Cerebellar cortex (tissue), 1 donor: ENCODE data around the gene C2orf80.
"Not testable (repeated sequence)": the region's sequence is repeated elsewhere in the genome, so short reads cannot be mapped to it uniquely, and the experiment has no call there.

ENCODE experiments used
- DNase-seq: peaks from one replicate; pipeline ENCODE4 v3.0.0-alpha.2; 2015; ENCODE audit warnings: low spot score

C2orf80 gene

DNA sequence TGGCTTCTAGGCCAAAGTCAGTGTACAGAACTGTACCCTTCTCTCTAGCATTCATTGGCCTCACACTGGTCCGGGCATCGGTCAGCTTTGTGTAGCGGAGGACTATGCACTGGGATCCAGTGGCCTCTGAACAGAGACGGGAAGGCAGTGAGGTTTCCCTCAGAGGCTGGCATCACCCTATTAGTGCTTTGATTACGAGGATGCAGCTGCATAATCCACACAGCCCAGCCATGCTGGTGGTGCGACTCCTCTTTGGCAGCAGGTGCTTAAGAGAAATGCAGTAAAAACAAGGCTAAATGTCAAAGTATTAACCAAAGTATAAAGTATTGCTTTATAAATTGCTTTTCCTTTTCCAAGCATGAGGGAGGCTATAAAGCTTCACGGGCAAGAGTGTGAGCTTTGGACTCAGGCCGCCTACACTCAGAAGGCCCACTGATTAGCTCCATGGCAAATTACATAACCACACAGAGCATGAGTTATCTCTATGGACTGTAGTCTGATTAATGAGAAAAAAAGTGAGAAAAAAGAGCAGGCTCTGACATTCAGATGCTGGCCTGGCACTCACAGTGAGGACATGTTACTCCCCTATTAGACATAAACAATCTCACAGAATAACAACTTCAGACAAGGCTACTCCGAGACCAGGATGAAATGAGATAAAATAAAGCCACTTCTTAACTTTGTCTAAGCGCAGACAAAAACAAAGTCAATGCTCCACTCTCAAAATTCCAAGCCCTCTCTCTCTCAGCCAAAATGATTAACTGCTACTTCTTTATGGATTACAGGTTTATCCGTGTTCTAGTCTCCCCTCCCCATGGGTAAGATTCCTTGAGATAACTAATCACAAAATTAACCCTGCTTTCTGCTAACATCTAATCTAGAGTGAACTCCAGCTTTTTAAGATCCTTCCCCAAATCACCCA lies 53.8 kb downstream of the C2orf80 start:
- DNase-seq = no peak

DNA sequence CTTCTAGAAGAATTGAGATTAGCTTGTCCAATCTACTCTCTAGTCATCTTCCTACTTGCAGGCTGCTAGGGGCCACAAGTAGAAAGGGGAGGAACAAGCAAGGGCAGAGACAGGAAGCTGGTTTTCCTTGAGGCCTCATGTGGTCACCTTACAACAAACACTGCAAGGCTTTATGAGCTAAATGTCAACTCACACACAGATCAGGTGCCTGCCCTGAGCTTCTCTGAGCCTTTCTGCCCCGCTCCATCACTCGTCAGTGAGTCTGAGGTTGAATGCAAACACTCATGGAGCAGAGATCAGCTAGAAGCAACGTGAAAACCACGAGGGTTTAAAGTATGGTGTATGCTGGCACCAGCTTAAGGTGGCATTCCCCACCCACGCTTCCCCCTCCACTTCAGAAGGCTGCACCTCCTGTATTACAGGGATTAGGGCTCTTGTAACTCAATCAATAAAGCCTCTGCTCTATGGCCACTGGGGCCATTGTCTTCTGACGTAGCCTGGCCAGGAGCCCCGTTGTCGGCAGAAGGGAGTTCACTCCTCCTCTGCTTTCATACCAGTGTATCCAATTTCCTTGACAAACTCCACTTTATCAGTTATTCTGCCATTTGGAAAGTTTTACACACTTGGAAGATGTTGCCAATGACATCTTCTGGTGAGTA lies 54.8 kb downstream of the C2orf80 start:
- peak; percentile 43 for DNase-seq

DNA sequence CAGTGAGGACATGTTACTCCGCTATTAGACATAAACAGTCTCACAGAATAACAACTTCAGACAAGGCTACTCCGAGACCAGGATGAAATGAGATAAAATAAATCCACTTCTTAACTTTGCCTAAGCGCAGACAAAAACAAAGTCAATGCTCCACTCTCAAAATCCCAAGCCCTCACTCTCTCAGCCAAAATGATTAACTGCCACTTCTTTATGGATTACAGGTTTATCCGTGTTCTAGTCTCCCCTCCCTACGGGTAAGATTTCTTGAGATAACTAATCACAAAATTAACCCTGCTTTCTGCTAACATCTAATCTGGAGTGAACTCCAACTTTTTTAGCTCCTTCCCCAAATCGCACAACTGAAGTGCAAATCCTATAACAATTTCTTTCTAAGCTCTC lies 59.1 kb downstream of the C2orf80 start:
- no peak for DNase-seq

DNA sequence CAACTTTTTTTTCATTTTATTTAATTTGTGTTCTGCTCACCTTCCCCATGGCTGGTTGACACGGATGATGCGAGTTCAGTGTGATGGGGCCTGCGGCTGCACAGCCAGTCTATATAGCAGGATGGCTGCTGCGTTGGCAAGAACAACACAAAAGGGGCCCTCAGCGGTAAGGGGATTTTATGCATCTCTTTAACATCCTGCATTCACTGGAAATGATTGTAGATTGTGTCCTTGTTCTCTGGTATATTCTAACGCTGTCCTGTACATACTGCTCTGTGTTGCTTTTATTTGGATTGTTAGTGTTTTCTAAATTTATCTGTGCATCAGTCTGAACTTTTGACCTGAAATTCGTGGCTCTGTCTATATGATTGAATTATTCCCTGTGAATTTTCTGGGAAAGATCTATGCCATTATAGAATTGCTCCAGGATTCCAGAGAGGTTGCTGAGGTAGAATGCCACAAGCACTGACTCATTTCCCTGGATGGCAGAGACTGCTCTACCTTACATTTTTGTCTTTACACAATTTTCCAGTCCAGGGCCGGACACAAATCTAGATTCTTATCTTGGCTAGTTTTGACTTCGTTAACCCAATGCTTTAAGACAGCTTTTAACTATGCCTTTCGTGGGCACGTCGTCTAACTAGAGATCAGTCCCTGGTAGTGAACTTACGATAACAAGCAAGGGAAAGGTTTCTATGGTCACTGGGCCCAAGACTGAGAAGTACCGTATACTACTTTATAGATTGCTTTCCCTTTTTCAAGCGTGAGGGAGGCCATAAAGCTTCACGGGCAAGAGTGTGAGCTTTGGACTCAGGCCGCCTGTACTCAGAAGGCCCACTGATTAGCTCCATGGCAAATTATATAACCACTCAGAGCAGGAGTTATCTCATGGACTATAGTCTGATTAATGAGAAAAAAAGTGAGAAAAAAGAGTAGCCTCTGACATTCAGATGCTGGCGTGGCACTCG lies 59.8 kb downstream of the C2orf80 start, which contains the start of gene CRYGC:
Gene CRYGC, minus strand, starts transcription at position 85 of the 968 bp plus-strand sequence. Its CDS starts 36 bp downstream, at position 49.
- peak; percentile 22 for DNase-seq

DNA sequence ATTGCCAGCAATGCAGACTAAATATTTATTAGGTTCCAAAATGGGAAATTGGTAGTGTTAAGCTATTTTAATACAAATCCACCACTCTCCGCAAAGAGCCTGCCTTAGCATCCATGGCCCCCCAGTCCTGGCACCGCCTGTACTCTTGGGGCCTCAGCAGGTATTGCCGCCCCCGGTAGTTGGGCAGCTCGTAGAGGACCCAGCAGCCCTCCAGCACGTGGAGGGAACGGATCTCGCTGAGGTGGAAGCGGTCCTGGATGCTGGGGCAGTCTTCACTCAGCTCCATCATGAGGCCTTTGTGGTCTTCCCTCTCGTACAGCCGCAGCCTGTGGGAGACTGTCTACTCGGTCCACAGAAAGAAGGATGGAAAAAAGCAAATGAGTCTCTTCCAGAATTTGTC lies 61.7 kb downstream of the C2orf80 start:
- no peak for DNase-seq

DNA sequence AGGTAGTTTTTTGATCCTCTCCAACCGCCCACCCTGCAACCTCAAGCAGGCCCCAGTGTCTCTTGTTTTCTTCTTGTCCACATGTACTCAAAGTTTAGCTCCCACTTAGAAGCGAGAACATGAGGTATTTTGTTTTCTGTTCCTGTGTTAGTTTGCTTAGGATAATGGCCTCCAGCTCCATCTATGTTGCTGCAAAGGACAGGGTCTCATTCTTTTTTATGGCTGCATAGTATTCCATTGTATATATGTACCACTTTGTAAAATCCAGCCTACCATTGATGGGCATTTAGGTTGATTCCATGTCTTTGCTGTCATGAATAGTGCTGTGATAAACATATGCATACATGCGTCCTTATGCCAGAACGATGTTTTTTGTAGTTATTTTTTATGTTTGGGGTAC lies 62.7 kb downstream of the C2orf80 start:
- no peak for DNase-seq

DNA sequence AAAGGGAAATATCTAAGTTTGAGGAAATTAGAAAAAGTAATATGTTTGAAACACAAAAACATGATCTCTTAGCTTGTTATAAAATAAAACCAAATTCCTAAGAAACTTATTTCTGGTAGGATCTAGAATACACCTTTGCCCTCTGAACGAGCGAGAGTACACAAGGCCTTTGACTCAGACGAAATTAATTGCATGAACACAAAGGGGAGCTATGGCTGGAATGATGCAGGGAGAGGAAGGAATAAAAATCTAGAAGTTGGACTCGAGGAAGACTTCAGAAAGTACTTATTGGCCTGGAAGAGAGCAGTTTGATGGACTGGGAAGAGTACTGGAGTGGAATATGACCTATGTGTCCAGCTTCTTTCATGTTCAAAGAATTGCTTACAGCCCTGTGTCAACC lies 64.6 kb downstream of the C2orf80 start:
- DNase-seq = no peak

DNA sequence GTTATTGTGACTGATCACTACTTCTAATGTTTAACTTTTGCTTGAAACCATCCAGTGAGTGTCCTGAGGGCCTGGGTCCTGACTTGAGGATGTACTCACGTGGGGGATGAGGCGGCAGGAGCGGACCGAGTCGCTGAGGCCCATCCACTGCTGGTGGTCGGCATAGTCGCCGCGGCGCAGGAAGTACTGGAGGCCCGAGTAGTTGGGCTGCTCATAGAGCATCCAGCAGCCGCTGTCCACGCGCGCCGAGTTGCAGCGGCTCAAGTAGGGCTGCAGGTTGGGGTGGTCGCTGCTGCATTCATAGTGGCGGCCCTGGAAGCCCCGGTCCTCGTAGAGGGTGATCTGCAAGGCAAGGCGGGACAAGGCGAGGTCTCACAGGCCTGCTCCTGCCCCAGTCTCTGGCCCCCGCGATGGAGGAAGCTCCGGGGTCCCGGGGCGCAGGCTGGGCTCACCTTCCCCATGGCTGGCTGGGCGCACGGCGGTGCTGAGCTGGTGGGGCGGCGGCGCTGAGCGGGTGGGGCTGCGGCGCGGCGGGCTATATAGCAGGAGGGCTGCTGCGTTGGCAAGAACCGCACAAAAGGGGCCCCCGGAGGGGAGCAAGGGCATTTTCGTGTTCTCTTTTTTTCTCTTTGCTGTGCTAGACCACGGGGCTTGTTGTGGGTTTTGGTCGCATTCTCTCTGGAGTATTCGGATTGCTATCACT lies 65.7 kb downstream of the C2orf80 start, which contains the start of gene CRYGD:
Gene CRYGD, minus strand, starts transcription at position 512 of the 703 bp plus-strand sequence. Its CDS starts 51 bp downstream, at position 461.
- DNase-seq = not testable (repeated sequence)

DNA sequence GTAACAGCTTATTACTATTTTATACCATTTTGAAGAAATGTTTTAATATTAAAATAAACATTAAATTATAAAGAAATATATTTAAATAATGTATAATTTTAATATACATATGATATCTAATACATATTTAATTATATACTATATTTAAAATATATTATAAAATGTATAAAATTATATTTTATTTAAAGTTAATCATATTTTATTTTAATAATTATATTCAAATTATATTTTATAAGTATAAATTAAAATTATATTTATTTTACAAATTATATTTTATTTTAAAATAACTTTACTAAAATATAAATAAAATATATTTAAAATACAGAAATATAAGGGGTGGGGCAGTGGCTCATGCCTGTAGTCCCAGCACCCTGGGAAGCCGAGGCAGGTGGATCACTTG lies 67.6 kb downstream of the C2orf80 start:
- DNase-seq = no peak

DNA sequence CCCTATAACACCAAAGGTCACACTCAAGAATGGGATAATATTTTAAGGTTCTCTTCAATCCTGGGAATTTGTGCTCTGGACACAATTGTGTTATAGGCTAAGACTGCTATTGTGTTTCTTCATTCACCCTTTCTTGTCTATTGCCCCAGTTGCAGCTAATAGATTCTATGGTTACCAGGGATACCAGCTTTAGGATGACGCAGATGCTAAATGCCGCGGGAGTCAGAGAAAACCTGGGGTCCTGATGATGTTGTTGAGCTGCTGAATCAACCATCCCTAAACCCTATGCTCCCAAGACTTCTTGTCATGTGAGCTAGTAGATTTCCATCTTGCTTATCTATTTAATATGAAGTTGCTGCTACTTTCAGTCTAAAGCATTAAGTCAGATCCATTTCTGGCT lies 70.9 kb downstream of the C2orf80 start:
- no peak for DNase-seq

DNA sequence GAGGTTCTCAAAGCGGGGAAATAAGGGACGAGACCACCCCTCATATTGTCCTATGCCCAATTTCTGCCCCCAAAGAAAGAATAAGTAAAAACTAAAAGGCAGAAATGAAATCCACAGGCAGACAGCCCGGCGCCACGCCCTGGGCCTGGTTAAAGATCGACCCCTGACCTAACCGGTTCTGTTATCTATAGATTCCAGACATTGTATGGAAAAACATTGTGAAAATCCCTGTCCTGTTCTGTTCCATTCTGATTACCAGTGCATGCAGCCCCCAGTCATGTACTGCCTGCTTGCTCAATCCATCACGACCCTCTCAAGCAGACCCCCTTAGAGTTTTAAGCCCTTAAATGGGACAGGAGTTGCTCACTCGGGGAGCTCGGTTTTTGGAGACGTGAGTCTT lies 72.4 kb downstream of the C2orf80 start:
- not testable (repeated sequence) for DNase-seq
